MM.1S (cell line): Measurements from ENCODE around the gene KCNH8.

Source experiments
- DNase-seq: peaks from one replicate; pipeline ENCODE4 v3.0.0-alpha.2; 2015
- H2AFZ ChIP-seq: fragments of 300-600 bp; sonication (generic); 2 replicates; pipeline ENCODE4 v1.6.0; 2016; ENCODE audit warnings: antibody characterized with exemption, low read length
- H3F3A ChIP-seq: fragments of 300-600 bp; sonication (generic); 2 replicates; pipeline ENCODE4 v1.6.1; 2016; ENCODE audit warnings: mild to moderate bottlenecking, antibody characterized with exemption, low read length, moderate library complexity, mixed read lengths; ENCODE audit not compliant: insufficient read depth
- H3K27ac ChIP-seq: fragments of 300-600 bp; sonication (generic); 2 replicates; pipeline ENCODE4 v1.5.1; 2016; ENCODE audit warnings: mild to moderate bottlenecking, low read length
- H3K27me3 ChIP-seq: fragments of 300-600 bp; sonication (generic); replicated peaks from 2 replicates; pipeline ENCODE4 v1.6.0; 2016; ENCODE audit warnings: low read length; ENCODE audit not compliant: insufficient read depth
- H3K36me3 ChIP-seq: fragments of 300-600 bp; sonication (generic); replicated peaks from 2 replicates; pipeline ENCODE4 v1.6.1; 2016; ENCODE audit warnings: mild to moderate bottlenecking, low read length, mixed read lengths; ENCODE audit not compliant: insufficient read depth
- H3K4me1 ChIP-seq: fragments of 300-600 bp; sonication (generic); 2 replicates; pipeline ENCODE4 v1.6.1; 2016; ENCODE audit warnings: low read length, mixed read lengths
- H3K4me2 ChIP-seq: fragments of 300-600 bp; sonication (generic); 2 replicates; pipeline ENCODE4 v1.6.0; 2016; ENCODE audit warnings: low read depth, low read length
- H3K4me3 ChIP-seq: fragments of 300-600 bp; sonication (generic); 2 replicates; pipeline ENCODE4 v1.5.1; 2016; ENCODE audit warnings: low read length, mixed read lengths
- H3K79me2 ChIP-seq: fragments of 300-600 bp; sonication (generic); 2 replicates; pipeline ENCODE4 v1.6.1; 2016; ENCODE audit warnings: mixed run types, low read length, mixed read lengths
- H3K9ac ChIP-seq: fragments of 300-600 bp; sonication (generic); 2 replicates; pipeline ENCODE4 v1.6.1; 2016; ENCODE audit warnings: low read length, mixed read lengths
- H3K9me2 ChIP-seq: fragments of 300-600 bp; sonication (generic); replicated peaks from 2 replicates; pipeline ENCODE4 v1.6.1; 2016; ENCODE audit warnings: mild to moderate bottlenecking, low read length, mixed read lengths; ENCODE audit not compliant: insufficient read depth
- H3K9me3 ChIP-seq: fragments of 300-600 bp; sonication (generic); replicated peaks from 2 replicates; pipeline ENCODE4 v1.6.1; 2016; ENCODE audit warnings: mild to moderate bottlenecking, low read length, mixed read lengths; ENCODE audit not compliant: insufficient read depth
- H4K20me1 ChIP-seq: fragments of 300-600 bp; sonication (generic); 2 replicates; pipeline ENCODE4 v1.6.1; 2016; ENCODE audit warnings: mild to moderate bottlenecking, low read length, moderate library complexity, mixed read lengths; ENCODE audit not compliant: insufficient read depth
- EZH2 ChIP-seq: fragments of 300-600 bp; sonication (generic); optimal IDR thresholded peaks from 2 replicates; pipeline ENCODE3; 2017; ENCODE audit warnings: low read depth, mild to moderate bottlenecking, antibody characterized with exemption, low read length, mixed read lengths
- EZH2phosphoT487 ChIP-seq: fragments of 300-600 bp; sonication (generic); IDR thresholded peaks from 2 replicates; pipeline ENCODE4 v1.6.1; 2018; ENCODE audit warnings: antibody characterized with exemption, low read length
- TF ChIP-seq, protein P1 (sequence below): fragments of 300-600 bp; sonication (generic); IDR thresholded peaks from 2 replicates; pipeline ENCODE4 v1.5.1; 2016; ENCODE audit warnings: antibody characterized with exemption, low read length, mixed read lengths

The KCNH8 gene

DNA sequence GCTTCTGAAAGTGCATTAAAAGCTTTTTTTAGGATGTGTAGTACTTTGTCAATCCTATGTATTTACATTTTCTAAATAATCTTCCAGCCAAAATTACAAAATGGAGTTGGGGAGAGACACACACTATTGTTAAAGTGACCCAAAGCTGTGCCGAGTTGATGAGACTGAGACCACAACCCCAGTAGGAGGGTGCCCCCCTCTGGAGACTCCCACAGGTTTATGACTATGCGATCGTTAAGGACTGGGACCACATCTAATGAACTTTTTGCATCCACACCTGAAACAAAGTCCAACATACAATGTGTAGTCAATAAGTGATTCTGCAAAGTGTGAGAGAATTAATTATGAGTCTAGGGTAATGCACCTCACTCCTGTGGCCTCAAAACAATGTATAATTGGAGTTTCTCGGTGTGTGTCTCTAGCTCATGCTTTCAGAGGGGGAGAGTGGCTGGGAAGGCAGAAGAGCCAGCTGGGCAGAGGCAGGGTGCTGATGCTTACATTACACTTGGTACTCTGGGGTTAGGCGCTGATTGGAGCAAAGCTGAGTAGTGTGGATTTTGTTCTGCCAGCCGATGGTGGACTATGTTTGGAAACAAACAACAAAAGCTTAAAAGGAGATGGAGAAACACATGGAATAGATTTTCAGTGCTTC lies 102.8 kb downstream of the KCNH8 start:
- TF ChIP-seq EZH2 = no peak
- TF ChIP-seq, protein P1, sequence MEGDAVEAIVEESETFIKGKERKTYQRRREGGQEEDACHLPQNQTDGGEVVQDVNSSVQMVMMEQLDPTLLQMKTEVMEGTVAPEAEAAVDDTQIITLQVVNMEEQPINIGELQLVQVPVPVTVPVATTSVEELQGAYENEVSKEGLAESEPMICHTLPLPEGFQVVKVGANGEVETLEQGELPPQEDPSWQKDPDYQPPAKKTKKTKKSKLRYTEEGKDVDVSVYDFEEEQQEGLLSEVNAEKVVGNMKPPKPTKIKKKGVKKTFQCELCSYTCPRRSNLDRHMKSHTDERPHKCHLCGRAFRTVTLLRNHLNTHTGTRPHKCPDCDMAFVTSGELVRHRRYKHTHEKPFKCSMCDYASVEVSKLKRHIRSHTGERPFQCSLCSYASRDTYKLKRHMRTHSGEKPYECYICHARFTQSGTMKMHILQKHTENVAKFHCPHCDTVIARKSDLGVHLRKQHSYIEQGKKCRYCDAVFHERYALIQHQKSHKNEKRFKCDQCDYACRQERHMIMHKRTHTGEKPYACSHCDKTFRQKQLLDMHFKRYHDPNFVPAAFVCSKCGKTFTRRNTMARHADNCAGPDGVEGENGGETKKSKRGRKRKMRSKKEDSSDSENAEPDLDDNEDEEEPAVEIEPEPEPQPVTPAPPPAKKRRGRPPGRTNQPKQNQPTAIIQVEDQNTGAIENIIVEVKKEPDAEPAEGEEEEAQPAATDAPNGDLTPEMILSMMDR = no peak
- no peak for TF ChIP-seq EZH2phosphoT487
- Histone ChIP-seq H2AFZ (no peak overlapping the region), H3K27ac (no peak overlapping the region)

DNA sequence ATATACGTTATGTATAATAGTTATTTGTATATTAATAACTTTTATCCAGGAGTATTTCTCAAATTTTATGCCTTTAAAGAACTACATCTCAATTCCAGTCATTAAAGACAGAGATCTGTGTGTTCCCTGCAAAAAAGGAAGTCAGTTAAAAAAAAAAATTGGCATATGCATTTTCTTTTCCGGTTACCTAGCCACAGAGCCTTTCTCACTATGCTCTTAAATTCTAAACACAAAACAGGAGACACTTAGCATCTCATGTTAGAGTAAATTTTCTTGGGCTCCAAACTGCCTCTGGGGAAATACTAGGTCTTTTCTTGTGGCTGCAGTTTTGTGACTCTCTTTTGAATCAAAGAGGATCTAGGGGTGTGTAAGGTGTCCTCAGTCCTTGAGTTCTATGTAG lies 105.9 kb downstream of the KCNH8 start:
- Histone ChIP-seq H3K27ac (no peak overlapping the region), H3K4me2 (peak overlapping the region; percentile 21; the same call in 1 of the 2 replicates), H3K9me3 (no peaks in the 10 kb centered on the region), H3F3A (peaks cover 7% of the 10 kb centered on the region; the same call in 1 of the 2 replicates), H4K20me1 (no peaks in the 10 kb centered on the region), H3K9ac (no peak overlapping the region), H3K27me3 (no peaks in the 10 kb centered on the region), H3K9me2 (no peaks in the 10 kb centered on the region), H3K4me1 (peaks cover 18% of the 10 kb centered on the region), H3K4me3 (no peak overlapping the region), H2AFZ (no peak overlapping the region), H3K79me2 (no peaks in the 10 kb centered on the region), H3K36me3 (no peaks in the 10 kb centered on the region)
- TF ChIP-seq, protein P1 = no peak
- no peak for TF ChIP-seq EZH2phosphoT487
- no peak for TF ChIP-seq EZH2
- peak; percentile 58 for DNase-seq

More for the DNA sequence above, 102.8 kb downstream of the KCNH8 start:
- peaks cover 18% of the 10 kb centered on the region for H3K4me1 ChIP-seq
- H3K4me2 ChIP-seq = no peak overlapping the region
- no peak overlapping the region for H3K4me3 ChIP-seq
- no peaks in the 10 kb centered on the region for H3K27me3 ChIP-seq
- peaks cover 7% of the 10 kb centered on the region; the same call in 1 of the 2 replicates for H3F3A ChIP-seq
- H3K79me2 ChIP-seq = no peaks in the 10 kb centered on the region
- DNase-seq = no peak
- H3K9ac ChIP-seq = no peak overlapping the region
- no peaks in the 10 kb centered on the region for H3K36me3 ChIP-seq
- no peaks in the 10 kb centered on the region for H3K9me2 ChIP-seq
- no peaks in the 10 kb centered on the region for H4K20me1 ChIP-seq
- H3K9me3 ChIP-seq = no peaks in the 10 kb centered on the region

DNA sequence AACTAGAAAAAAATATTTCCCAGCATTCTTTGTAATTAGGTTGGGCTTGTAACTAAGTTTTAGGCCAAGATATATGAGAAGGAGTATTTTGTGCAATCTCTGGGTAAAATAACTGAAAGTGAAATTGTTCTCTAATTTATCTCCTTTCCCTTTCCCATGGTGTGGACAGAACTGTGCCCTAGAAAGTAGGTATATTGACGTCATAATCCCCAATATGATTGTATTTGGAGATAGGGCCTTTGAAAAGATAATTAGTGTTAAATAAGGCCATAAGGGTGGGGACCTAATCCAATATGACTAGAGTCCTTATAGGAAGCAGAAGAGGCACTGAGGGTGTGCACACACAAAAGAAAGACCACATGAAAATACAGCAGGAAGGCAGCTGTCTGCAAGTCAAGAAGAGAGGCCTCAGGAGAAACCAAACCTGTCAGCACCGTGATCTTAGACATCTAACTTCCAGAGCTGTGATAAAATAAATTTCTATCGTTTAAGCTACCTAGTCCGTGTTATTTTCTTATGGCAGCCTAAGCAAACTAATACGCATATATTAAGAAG lies 106.6 kb downstream of the KCNH8 start:
- H3K9ac ChIP-seq = no peak overlapping the region
- H3F3A ChIP-seq = peaks cover 7% of the 10 kb centered on the region; the same call in 1 of the 2 replicates
- H2AFZ ChIP-seq = no peak overlapping the region
- no peak for TF ChIP-seq EZH2phosphoT487
- TF ChIP-seq, protein P1 = no peak
- no peak for TF ChIP-seq EZH2
- no peaks in the 10 kb centered on the region for H3K79me2 ChIP-seq
- H4K20me1 ChIP-seq = no peaks in the 10 kb centered on the region
- no peaks in the 10 kb centered on the region for H3K27me3 ChIP-seq
- H3K4me2 ChIP-seq = peak overlapping the region; percentile 21; the same call in 1 of the 2 replicates
- DNase-seq = no peak
- H3K36me3 ChIP-seq = no peaks in the 10 kb centered on the region
- no peak overlapping the region for H3K4me3 ChIP-seq
- H3K4me1 ChIP-seq = peaks cover 18% of the 10 kb centered on the region
- H3K9me2 ChIP-seq = no peaks in the 10 kb centered on the region
- no peak overlapping the region for H3K27ac ChIP-seq
- no peaks in the 10 kb centered on the region for H3K9me3 ChIP-seq
